WTC11 (cell line): ENCODE data around the gene NXPH4. TPM values are rescaled to one million over a fixed set of nuclear protein-coding genes. Genes with fewer than 3 reads are reported as not detected.

Experiments used
- ATAC-seq: fragments of 200-7000 bp; cut with Tn5 transposase; 2 replicates; pipeline ENCODE4 v1.10.0; 2021; ENCODE audit warnings: mild to moderate bottlenecking, moderate library complexity
- CTCF ChIA-PET: fragments of 300-600 bp; sonication (Branson Sonifier 250); formaldehyde crosslinking; loops from one replicate; lab custom pipeline; 2021; ENCODE audit warnings: antibody characterized with exemption; lab: Charles Lee
- POLR2A ChIA-PET: fragments of 350-600 bp; sonication (Branson Sonifier 250); formaldehyde crosslinking; loops from one replicate; lab custom pipeline; 2021; ENCODE audit warnings: antibody characterized with exemption; lab: Charles Lee
- DNase-seq: peaks from one replicate; pipeline ENCODE4 v3.0.0; 2021; ENCODE audit warnings: low spot score
- H3K27ac Mint-ChIP-seq: 2 replicates; pipeline ENCODE4 v1.8.0; 2021; ENCODE audit warnings: mixed read lengths
- H3K27me3 Mint-ChIP-seq: 2 replicates; pipeline ENCODE4 v1.8.0; 2021; ENCODE audit warnings: low read depth, mild to moderate bottlenecking, moderate library complexity, mixed read lengths
- H3K36me3 Mint-ChIP-seq: 2 replicates; pipeline ENCODE4 v1.8.0; 2021; ENCODE audit warnings: mixed read lengths
- H3K4me1 Mint-ChIP-seq: 2 replicates; pipeline ENCODE4 v1.8.0; 2022; ENCODE audit warnings: mixed read lengths
- H3K4me3 Mint-ChIP-seq: 2 replicates; pipeline ENCODE4 v1.8.0; 2021; ENCODE audit warnings: mild to moderate bottlenecking, moderate library complexity, mixed read lengths
- H3K9me3 Mint-ChIP-seq: 2 replicates; pipeline ENCODE4 v1.8.0; 2021; ENCODE audit warnings: mixed read lengths
- CBFB ChIP-seq: sonication (generic); formaldehyde crosslinking; IDR thresholded peaks from 2 replicates; pipeline ENCODE4 v1.8.1; 2022; ENCODE audit warnings: mild to moderate bottlenecking, low read depth, missing genetic modification reagents
- ELF4 ChIP-seq: sonication (generic); formaldehyde crosslinking; IDR thresholded peaks from 2 replicates; pipeline ENCODE4 v1.8.1; 2022; ENCODE audit warnings: low read depth, mild to moderate bottlenecking, moderate library complexity, missing genetic modification reagents
- EMX1 ChIP-seq: fragments of 250-450 bp; sonication (Bioruptor Pico); IDR thresholded peaks from 2 replicates; pipeline ENCODE4 v1.8.0; 2021; ENCODE audit warnings: mild to moderate bottlenecking
- ESRRA ChIP-seq: sonication (generic); formaldehyde crosslinking; IDR thresholded peaks from 2 replicates; pipeline ENCODE4 v1.8.1; 2022; ENCODE audit warnings: mild to moderate bottlenecking, missing genetic modification reagents, borderline replicate concordance
- IRF2 ChIP-seq: sonication (generic); formaldehyde crosslinking; IDR thresholded peaks from 2 replicates; pipeline ENCODE4 v1.8.0; 2022; ENCODE audit warnings: low read depth, missing genetic modification reagents, borderline replicate concordance
- JAZF1 ChIP-seq: fragments of 250-450 bp; sonication (Bioruptor Pico); IDR thresholded peaks from 2 replicates; pipeline ENCODE4 v1.9.0; 2021; ENCODE audit warnings: moderate library complexity, mild to moderate bottlenecking, inconsistent platforms
- JUN ChIP-seq: sonication (generic); formaldehyde crosslinking; IDR thresholded peaks from 2 replicates; pipeline ENCODE4 v1.8.0; 2023; ENCODE audit warnings: mild to moderate bottlenecking, missing genetic modification reagents
- NFATC4 ChIP-seq: fragments of 250-450 bp; sonication (Bioruptor Pico); IDR thresholded peaks from 2 replicates; pipeline ENCODE4 v1.9.0; 2021; ENCODE audit warnings: mild to moderate bottlenecking
- NR2C2 ChIP-seq: sonication (generic); formaldehyde crosslinking; IDR thresholded peaks from 2 replicates; pipeline ENCODE4 v1.8.0; 2022; ENCODE audit warnings: mild to moderate bottlenecking, missing genetic modification reagents
- PRDM15 ChIP-seq: sonication (generic); formaldehyde crosslinking; IDR thresholded peaks from 2 replicates; pipeline ENCODE4 v1.8.0; 2022; ENCODE audit warnings: missing genetic modification reagents
- RELA ChIP-seq: sonication (generic); formaldehyde crosslinking; IDR thresholded peaks from 2 replicates; pipeline ENCODE4 v1.8.1; 2022; ENCODE audit warnings: missing genetic modification reagents, mild to moderate bottlenecking, borderline replicate concordance
- ZNF219 ChIP-seq: sonication (generic); formaldehyde crosslinking; IDR thresholded peaks from 2 replicates; pipeline ENCODE4 v1.8.0; 2023; ENCODE audit warnings: missing genetic modification reagents, mild to moderate bottlenecking, borderline replicate concordance
- ZNF317 ChIP-seq: sonication (generic); formaldehyde crosslinking; IDR thresholded peaks from 2 replicates; pipeline ENCODE4 v1.8.1; 2023; ENCODE audit warnings: low read depth, mild to moderate bottlenecking, moderate library complexity, missing genetic modification reagents, borderline replicate concordance
- ZNF423 ChIP-seq: fragments of 250-450 bp; sonication (Bioruptor Pico); IDR thresholded peaks from 2 replicates; pipeline ENCODE4 v2.1.2; 2022; ENCODE audit warnings: mild to moderate bottlenecking, moderate library complexity
- total RNA-seq: library from RNA; stranded (reverse); gene quantifications from 3 replicates; pipeline ENCODE4 v1.2.3, GENCODE V29; 2021
- TF ChIP-seq, protein P1 (sequence below): sonication (generic); formaldehyde crosslinking; IDR thresholded peaks from 2 replicates; pipeline ENCODE4 v1.8.0; 2022; ENCODE audit warnings: mild to moderate bottlenecking, missing genetic modification reagents
- TF ChIP-seq, protein P2 (sequence below): sonication (generic); formaldehyde crosslinking; IDR thresholded peaks from 2 replicates; pipeline ENCODE4 v1.8.1; 2023; ENCODE audit warnings: mild to moderate bottlenecking, missing genetic modification reagents, borderline replicate concordance
- TF ChIP-seq, protein P3 (sequence below): sonication (generic); formaldehyde crosslinking; IDR thresholded peaks from 2 replicates; pipeline ENCODE4 v1.8.0; 2023; ENCODE audit warnings: missing genetic modification reagents, mild to moderate bottlenecking, borderline replicate concordance

NXPH4 gene
- total RNA-seq, 1 experiment from 2014 or later, result 4.9 TPM

DNA sequence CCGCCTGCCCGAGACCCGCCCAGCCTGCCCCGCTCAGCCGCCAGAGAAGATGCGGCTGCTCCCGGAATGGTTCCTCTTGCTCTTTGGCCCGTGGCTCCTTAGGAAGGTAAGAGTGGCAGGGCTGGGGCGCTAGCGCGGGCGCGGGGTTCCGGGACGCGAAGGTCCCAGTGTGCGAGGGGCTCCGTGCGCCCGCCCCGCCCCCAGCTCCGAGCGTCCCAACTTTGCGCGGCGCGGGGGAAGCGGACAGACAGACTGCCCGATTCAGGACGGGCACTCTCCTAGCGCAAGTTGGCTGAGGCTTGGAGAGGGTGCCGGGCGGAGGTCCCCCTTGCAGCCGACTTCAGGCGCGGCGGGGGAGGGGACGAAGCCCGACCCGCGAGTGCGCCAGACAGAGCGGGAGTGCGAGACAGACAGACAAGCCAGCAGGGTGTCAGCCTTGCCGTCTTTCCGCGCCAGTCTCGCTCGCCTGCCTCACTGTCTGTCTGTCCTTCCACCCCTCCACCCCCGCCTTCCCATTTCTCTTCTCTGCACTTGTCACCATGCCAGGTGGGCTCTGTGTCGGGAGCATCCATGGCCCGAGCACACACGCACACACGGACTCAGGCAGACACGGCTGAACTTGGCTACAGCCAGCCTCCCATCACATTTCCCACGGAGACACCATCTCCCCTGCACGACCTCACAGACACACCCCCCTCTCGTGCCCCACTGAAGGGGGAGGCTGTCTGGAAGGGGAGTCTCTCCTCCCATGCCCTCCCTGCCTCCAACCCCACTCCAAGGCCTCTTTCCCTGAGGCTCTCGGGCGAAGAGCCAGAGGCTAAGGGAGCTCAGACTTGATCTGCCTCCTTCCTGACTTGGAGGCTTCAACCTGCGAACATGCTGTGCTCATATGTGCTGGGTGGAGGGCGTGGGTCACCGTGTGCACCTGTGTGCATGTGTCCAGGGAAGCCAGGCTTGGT lies 606 bp downstream of the NXPH4 start:
- ATAC-seq (peak; percentile 0; the same call in 1 of the 2 replicates), DNase-seq (no peak)
- Mint-ChIP-seq H3K27ac (no peak overlapping the region), H3K4me1 (peaks cover 59% of the 10 kb centered on the region), H3K36me3 (no peaks in the 10 kb centered on the region), H3K27me3 (peaks cover 82% of the 10 kb centered on the region), H3K9me3 (no peaks in the 10 kb centered on the region), H3K4me3 (peak overlapping the region; percentile 78)
- POLR2A ChIA-PET, result interaction anchor here (1.0 to 2.2 kb wide), 4 partner anchors 13 to 26 kb away, joined by 5 to 9 read pairs (median 6); partner anchors contain the start of gene SHMT2
- CTCF ChIA-PET, result interaction anchor here (0.6 to 8.5 kb wide), 10 partner anchors 8 to 89 kb away, joined by 3 to 415 read pairs (median 6); partner anchors contain the start of genes LRP1 and SHMT2
- 0 out of 2 replicates have a peak, but pooled peaks have one; percentile 34 for TF ChIP-seq JUN
- no peak for TF ChIP-seq CBFB
- TF ChIP-seq, protein P1, sequence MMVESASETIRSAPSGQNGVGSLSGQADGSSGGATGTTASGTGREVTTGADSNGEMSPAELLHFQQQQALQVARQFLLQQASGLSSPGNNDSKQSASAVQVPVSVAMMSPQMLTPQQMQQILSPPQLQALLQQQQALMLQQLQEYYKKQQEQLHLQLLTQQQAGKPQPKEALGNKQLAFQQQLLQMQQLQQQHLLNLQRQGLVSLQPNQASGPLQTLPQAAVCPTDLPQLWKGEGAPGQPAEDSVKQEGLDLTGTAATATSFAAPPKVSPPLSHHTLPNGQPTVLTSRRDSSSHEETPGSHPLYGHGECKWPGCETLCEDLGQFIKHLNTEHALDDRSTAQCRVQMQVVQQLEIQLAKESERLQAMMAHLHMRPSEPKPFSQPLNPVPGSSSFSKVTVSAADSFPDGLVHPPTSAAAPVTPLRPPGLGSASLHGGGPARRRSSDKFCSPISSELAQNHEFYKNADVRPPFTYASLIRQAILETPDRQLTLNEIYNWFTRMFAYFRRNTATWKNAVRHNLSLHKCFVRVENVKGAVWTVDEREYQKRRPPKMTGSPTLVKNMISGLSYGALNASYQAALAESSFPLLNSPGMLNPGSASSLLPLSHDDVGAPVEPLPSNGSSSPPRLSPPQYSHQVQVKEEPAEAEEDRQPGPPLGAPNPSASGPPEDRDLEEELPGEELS (CRISPR knock-in tag), result 0 out of 2 replicates have a peak, but pooled peaks have one; percentile 18

- no peak for DNase-seq
- H3K36me3 Mint-ChIP-seq, result no peaks in the 10 kb centered on the region
- H3K4me1 Mint-ChIP-seq, result peaks cover 63% of the 10 kb centered on the region
- CTCF ChIA-PET, result interaction anchor here (0.6 to 8.5 kb wide), 7 partner anchors 7 to 90 kb away, joined by 3 to 415 read pairs (median 6); partner anchors contain the start of genes LRP1 and SHMT2
- TF ChIP-seq RELA (no peak), EMX1 (no peak), NFATC4 (CRISPR knock-in tag) (no peak), ELF4 (CRISPR knock-in tag) (no peak), JAZF1 (CRISPR knock-in tag) (no peak), IRF2 (CRISPR knock-in tag) (no peak), PRDM15 (no peak), ESRRA (CRISPR knock-in tag) (no peak), ZNF219 (CRISPR knock-in tag) (no peak), NR2C2 (CRISPR knock-in tag) (no peak), ZNF423 (CRISPR knock-in tag) (no peak), JUN (no peak), ZNF317 (CRISPR knock-in tag) (no peak)
- TF ChIP-seq, protein P2, sequence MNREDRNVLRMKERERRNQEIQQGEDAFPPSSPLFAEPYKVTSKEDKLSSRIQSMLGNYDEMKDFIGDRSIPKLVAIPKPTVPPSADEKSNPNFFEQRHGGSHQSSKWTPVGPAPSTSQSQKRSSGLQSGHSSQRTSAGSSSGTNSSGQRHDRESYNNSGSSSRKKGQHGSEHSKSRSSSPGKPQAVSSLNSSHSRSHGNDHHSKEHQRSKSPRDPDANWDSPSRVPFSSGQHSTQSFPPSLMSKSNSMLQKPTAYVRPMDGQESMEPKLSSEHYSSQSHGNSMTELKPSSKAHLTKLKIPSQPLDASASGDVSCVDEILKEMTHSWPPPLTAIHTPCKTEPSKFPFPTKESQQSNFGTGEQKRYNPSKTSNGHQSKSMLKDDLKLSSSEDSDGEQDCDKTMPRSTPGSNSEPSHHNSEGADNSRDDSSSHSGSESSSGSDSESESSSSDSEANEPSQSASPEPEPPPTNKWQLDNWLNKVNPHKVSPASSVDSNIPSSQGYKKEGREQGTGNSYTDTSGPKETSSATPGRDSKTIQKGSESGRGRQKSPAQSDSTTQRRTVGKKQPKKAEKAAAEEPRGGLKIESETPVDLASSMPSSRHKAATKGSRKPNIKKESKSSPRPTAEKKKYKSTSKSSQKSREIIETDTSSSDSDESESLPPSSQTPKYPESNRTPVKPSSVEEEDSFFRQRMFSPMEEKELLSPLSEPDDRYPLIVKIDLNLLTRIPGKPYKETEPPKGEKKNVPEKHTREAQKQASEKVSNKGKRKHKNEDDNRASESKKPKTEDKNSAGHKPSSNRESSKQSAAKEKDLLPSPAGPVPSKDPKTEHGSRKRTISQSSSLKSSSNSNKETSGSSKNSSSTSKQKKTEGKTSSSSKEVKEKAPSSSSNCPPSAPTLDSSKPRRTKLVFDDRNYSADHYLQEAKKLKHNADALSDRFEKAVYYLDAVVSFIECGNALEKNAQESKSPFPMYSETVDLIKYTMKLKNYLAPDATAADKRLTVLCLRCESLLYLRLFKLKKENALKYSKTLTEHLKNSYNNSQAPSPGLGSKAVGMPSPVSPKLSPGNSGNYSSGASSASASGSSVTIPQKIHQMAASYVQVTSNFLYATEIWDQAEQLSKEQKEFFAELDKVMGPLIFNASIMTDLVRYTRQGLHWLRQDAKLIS, result no peak
- TF ChIP-seq, protein P3, sequence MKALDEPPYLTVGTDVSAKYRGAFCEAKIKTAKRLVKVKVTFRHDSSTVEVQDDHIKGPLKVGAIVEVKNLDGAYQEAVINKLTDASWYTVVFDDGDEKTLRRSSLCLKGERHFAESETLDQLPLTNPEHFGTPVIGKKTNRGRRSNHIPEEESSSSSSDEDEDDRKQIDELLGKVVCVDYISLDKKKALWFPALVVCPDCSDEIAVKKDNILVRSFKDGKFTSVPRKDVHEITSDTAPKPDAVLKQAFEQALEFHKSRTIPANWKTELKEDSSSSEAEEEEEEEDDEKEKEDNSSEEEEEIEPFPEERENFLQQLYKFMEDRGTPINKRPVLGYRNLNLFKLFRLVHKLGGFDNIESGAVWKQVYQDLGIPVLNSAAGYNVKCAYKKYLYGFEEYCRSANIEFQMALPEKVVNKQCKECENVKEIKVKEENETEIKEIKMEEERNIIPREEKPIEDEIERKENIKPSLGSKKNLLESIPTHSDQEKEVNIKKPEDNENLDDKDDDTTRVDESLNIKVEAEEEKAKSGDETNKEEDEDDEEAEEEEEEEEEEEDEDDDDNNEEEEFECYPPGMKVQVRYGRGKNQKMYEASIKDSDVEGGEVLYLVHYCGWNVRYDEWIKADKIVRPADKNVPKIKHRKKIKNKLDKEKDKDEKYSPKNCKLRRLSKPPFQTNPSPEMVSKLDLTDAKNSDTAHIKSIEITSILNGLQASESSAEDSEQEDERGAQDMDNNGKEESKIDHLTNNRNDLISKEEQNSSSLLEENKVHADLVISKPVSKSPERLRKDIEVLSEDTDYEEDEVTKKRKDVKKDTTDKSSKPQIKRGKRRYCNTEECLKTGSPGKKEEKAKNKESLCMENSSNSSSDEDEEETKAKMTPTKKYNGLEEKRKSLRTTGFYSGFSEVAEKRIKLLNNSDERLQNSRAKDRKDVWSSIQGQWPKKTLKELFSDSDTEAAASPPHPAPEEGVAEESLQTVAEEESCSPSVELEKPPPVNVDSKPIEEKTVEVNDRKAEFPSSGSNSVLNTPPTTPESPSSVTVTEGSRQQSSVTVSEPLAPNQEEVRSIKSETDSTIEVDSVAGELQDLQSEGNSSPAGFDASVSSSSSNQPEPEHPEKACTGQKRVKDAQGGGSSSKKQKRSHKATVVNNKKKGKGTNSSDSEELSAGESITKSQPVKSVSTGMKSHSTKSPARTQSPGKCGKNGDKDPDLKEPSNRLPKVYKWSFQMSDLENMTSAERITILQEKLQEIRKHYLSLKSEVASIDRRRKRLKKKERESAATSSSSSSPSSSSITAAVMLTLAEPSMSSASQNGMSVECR, result no peak
- POLR2A ChIA-PET, result interaction anchor here (1.0 to 2.2 kb wide), 2 partner anchors 12 to 25 kb away, joined by 5 read pairs; partner anchors contain the start of gene SHMT2
- no peak for ATAC-seq
- peak overlapping the region; percentile 78 for H3K4me3 Mint-ChIP-seq
- peaks cover 92% of the 10 kb centered on the region for H3K27me3 Mint-ChIP-seq
- H3K27ac Mint-ChIP-seq, result no peak overlapping the region
- no peaks in the 10 kb centered on the region for H3K9me3 Mint-ChIP-seq
Observed at GRCh38 chr12:57218030-57218853, 1.6 kb downstream of the NXPH4 start.
